Measurements from ENCODE around the gene PADI3. TPM values are rescaled to one million over a fixed set of nuclear protein-coding genes. Genes with fewer than 3 reads are reported as not detected.

PADI3 gene
- polyA plus RNA-seq, 1 donor (not counting 4 experiments of a cell fraction or from before 2014, with no cell fraction given) = 6.1 TPM

- dilution Hi-C loops (cut with MboI; ENCODE audit: extremely low pct_ligation_motif_present, low sequenced_read_pairs) = no loop called here
- no peaks in the 10 kb centered on the region for H3K9me3 ChIP-seq (ENCODE audit: control insufficient read depth, low read depth, low read length)
- no peaks in the 10 kb centered on the region for H3K27me3 ChIP-seq (ENCODE audit: control insufficient read depth, extremely low read depth, insufficient read depth, low read length)
- TF ChIP-seq CTCF (optimal IDR thresholded peaks at IDR 0.05 in 1 of 3, IDR thresholded peaks at IDR 0.05 in 1 of 3, conservative IDR thresholded peaks at IDR 0.05 in 1 of 3; ENCODE audit: extremely low read depth in 1 of 3, insufficient read depth in 2 of 3, low read length in 3 of 3) (no peak), EZH2 (IDR thresholded peaks at IDR 0.05; ENCODE audit: low read length) (no peak)
- no peaks in the 10 kb centered on the region for H3K9me1 ChIP-seq (ENCODE audit: control insufficient read depth, extremely low read depth, insufficient read depth, low read length)
- no peaks in the 10 kb centered on the region for H3K79me2 ChIP-seq (ENCODE audit: control insufficient read depth, insufficient read depth, low read length)
- peak overlapping the region; percentile 16 for H2AFZ ChIP-seq (ENCODE audit: control insufficient read depth, low read length)
- DNase-seq (ENCODE audit: low read depth, low spot score) = no peak
- H4K20me1 ChIP-seq (ENCODE audit: control insufficient read depth, extremely low read depth, insufficient read depth, low read length) = no peaks in the 10 kb centered on the region
- H3K9ac ChIP-seq (ENCODE audit: control insufficient read depth, extremely low read depth, insufficient read depth, low read length) = no peak overlapping the region
- no peaks in the 10 kb centered on the region for H3K36me3 ChIP-seq (ENCODE audit: control insufficient read depth in 2 of 2, extremely low read depth in 1 of 2, insufficient read depth in 2 of 2, low read length in 2 of 2)
- FAIRE-seq = peak; percentile 26
- H3K4me1 ChIP-seq (ENCODE audit: control insufficient read depth, extremely low read depth, insufficient read depth, low read length) = peaks cover 17% of the 10 kb centered on the region
- peak overlapping the region; percentile 3 for H3K4me2 ChIP-seq (ENCODE audit: control insufficient read depth, extremely low read depth, insufficient read depth, low read depth, low read length)
- peak overlapping the region; percentile 13 for H3K27ac ChIP-seq (ENCODE audit: control insufficient read depth, insufficient read depth, low read length)
- no peak overlapping the region for H3K4me3 ChIP-seq (ENCODE audit: control insufficient read depth in 2 of 3, extremely low read depth in 1 of 3, insufficient read depth in 2 of 3, low read depth in 1 of 3, low read length in 3 of 3)
Observed at GRCh38 chr1:17309426-17310067, 60.6 kb downstream of the PADI3 start.

GRCh38 chr1:17310068-17310640 is 61.3 kb downstream of the PADI3 start:
- Histone ChIP-seq H3K4me2 (ENCODE audit: control insufficient read depth, extremely low read depth, insufficient read depth, low read depth, low read length) (peak overlapping the region; percentile 3), H3K27me3 (ENCODE audit: control insufficient read depth, extremely low read depth, insufficient read depth, low read length) (no peaks in the 10 kb centered on the region), H3K9me1 (ENCODE audit: control insufficient read depth, extremely low read depth, insufficient read depth, low read length) (no peaks in the 10 kb centered on the region), H3K9me3 (ENCODE audit: control insufficient read depth, low read depth, low read length) (no peaks in the 10 kb centered on the region), H3K36me3 (ENCODE audit: control insufficient read depth in 2 of 2, extremely low read depth in 1 of 2, insufficient read depth in 2 of 2, low read length in 2 of 2) (no peaks in the 10 kb centered on the region), H4K20me1 (ENCODE audit: control insufficient read depth, extremely low read depth, insufficient read depth, low read length) (no peaks in the 10 kb centered on the region), H3K4me3 (ENCODE audit: control insufficient read depth in 2 of 3, extremely low read depth in 1 of 3, insufficient read depth in 2 of 3, low read depth in 1 of 3, low read length in 3 of 3) (no peak overlapping the region), H3K4me1 (ENCODE audit: control insufficient read depth, extremely low read depth, insufficient read depth, low read length) (peaks cover 11% of the 10 kb centered on the region), H3K79me2 (ENCODE audit: control insufficient read depth, insufficient read depth, low read length) (no peaks in the 10 kb centered on the region), H2AFZ (ENCODE audit: control insufficient read depth, low read length) (peak overlapping the region; percentile 16), H3K9ac (ENCODE audit: control insufficient read depth, extremely low read depth, insufficient read depth, low read length) (no peak overlapping the region), H3K27ac (ENCODE audit: control insufficient read depth, insufficient read depth, low read length) (no peak overlapping the region)
- FAIRE-seq (peak; percentile 9), DNase-seq (ENCODE audit: low read depth, low spot score) (no peak)
- TF ChIP-seq EZH2 (IDR thresholded peaks at IDR 0.05; ENCODE audit: low read length) (no peak), CTCF (optimal IDR thresholded peaks at IDR 0.05 in 1 of 3, IDR thresholded peaks at IDR 0.05 in 1 of 3, conservative IDR thresholded peaks at IDR 0.05 in 1 of 3; ENCODE audit: extremely low read depth in 1 of 3, insufficient read depth in 2 of 3, low read length in 3 of 3) (no peak)
- dilution Hi-C loops (cut with MboI; ENCODE audit: extremely low pct_ligation_motif_present, low sequenced_read_pairs) = no loop called here
